HG02759 (cell line): ENCODE measurements around the gene PCDHGB6.
"Not testable (repeated sequence)": the region's sequence is repeated elsewhere in the genome, so short reads cannot be mapped to it uniquely, and the experiment has no call there.

Source experiments
- ATAC-seq: cut with Tn5 transposase; IDR thresholded peaks from one replicate; pipeline ENCODE4 v1.9.1; 2021; ENCODE audit warnings: mild to moderate bottlenecking, moderate library complexity; ENCODE audit not compliant: unreplicated experiment

Gene PCDHGB6

GRCh38 chr5:141417494-141418172, 9.8 kb downstream of the PCDHGB6 start, which contains the start of gene PCDHGB7:
Gene PCDHGB7 (plus strand): TSS chr5:141417677. CDS start chr5:141417860, 183 bp downstream.
- peak; percentile 74 for ATAC-seq

- ATAC-seq: no peak
Measured at GRCh38 chr5:141419074-141419880, 11.5 kb downstream of the PCDHGB6 start.

GRCh38 chr5:141420855-141421488, 13.2 kb downstream of the PCDHGB6 start, which contains the start of gene PCDHGA11:
Gene PCDHGA11 (plus strand): TSS chr5:141421051. CDS start chr5:141421228, 177 bp downstream.
- ATAC-seq: peak; percentile 50

- ATAC-seq: no peak
Measured at GRCh38 chr5:141421489-141421855, 13.7 kb downstream of the PCDHGB6 start.

GRCh38 chr5:141422742-141423291, 15.0 kb downstream of the PCDHGB6 start:
- no peak for ATAC-seq

- no peak for ATAC-seq
Measured at GRCh38 chr5:141427783-141428426, 20.1 kb downstream of the PCDHGB6 start.

- peak; percentile 79 for ATAC-seq
Measured at GRCh38 chr5:141430332-141431113, 22.7 kb downstream of the PCDHGB6 start, which contains the start of gene PCDHGA12. Gene PCDHGA12 (plus strand): TSS chr5:141430507. CDS start chr5:141430760, 253 bp downstream.

- peak; percentile 54 for ATAC-seq
Measured at GRCh38 chr5:141431286-141431685, 23.5 kb downstream of the PCDHGB6 start.

GRCh38 chr5:141432308-141432707, 24.5 kb downstream of the PCDHGB6 start:
- ATAC-seq: not testable (repeated sequence)

GRCh38 chr5:141432726-141433125, 24.9 kb downstream of the PCDHGB6 start:
- not testable (repeated sequence) for ATAC-seq

- no peak for ATAC-seq
Measured at GRCh38 chr5:141434006-141434405, 26.2 kb downstream of the PCDHGB6 start.

- ATAC-seq: no peak
Measured at GRCh38 chr5:141437221-141437620, 29.4 kb downstream of the PCDHGB6 start.

- no peak for ATAC-seq
Measured at GRCh38 chr5:141439411-141440141, 31.8 kb downstream of the PCDHGB6 start.

GRCh38 chr5:141440341-141440740, 32.5 kb downstream of the PCDHGB6 start:
- ATAC-seq: no peak

- ATAC-seq: no peak
Measured at GRCh38 chr5:141441571-141442170, 33.9 kb downstream of the PCDHGB6 start.
